MCF 10A (cell line): Measurements from ENCODE around the gene KCNA3. TPM values are rescaled to one million over a fixed set of nuclear protein-coding genes. Genes with fewer than 3 reads are reported as not detected.

Source experiments
- BruUV-seq: library from RNA; stranded (reverse); fragments of 400-500 nt; replicated peaks from 2 replicates; lab custom pipeline; 2021; lab: Mats Ljungman, UMichigan
- CTCF ChIA-PET: fragments of 300-600 bp; sonication (Branson Sonifier 250); formaldehyde crosslinking; extraction: SDS; loops from one replicate; lab custom pipeline; 2021; ENCODE audit warnings: antibody characterized with exemption, inconsistent platforms; lab: Yijun Ruan, JAX
- POLR2A ChIA-PET: fragments of 300-600, 350-650 bp; sonication (Branson Sonifier 250); formaldehyde crosslinking; extraction: SDS; loops from one replicate; lab custom pipeline; 2020; ENCODE audit warnings: antibody characterized with exemption, inconsistent platforms; lab: Yijun Ruan, JAX
- DNase-seq: peaks from one replicate; pipeline ENCODE4 v3.0.0-alpha.2; 2018; ENCODE audit not compliant: unreplicated experiment
- H3K27ac Mint-ChIP-seq: one replicate; pipeline ENCODE4 v1.8.0; 2022; ENCODE audit warnings: mild to moderate bottlenecking, low read depth, mixed read lengths; ENCODE audit not compliant: unreplicated experiment
- H3K27me3 Mint-ChIP-seq: one replicate; pipeline ENCODE4 v1.8.0; 2022; ENCODE audit warnings: mixed read lengths; ENCODE audit not compliant: insufficient read depth, unreplicated experiment
- H3K36me3 Mint-ChIP-seq: one replicate; pipeline ENCODE4 v1.8.0; 2022; ENCODE audit warnings: mild to moderate bottlenecking, moderate library complexity, mixed read lengths; ENCODE audit not compliant: insufficient read depth, unreplicated experiment
- H3K4me1 Mint-ChIP-seq: one replicate; pipeline ENCODE4 v1.8.0; 2022; ENCODE audit warnings: mixed read lengths; ENCODE audit not compliant: insufficient read depth, unreplicated experiment
- H3K4me3 Mint-ChIP-seq: one replicate; pipeline ENCODE4 v1.8.0; 2022; ENCODE audit warnings: mild to moderate bottlenecking, moderate library complexity, mixed read lengths; ENCODE audit not compliant: unreplicated experiment
- H3K9me3 Mint-ChIP-seq: one replicate; pipeline ENCODE4 v1.8.0; 2022; ENCODE audit warnings: mixed read lengths; ENCODE audit not compliant: unreplicated experiment
- CTCF ChIP-seq: fragments of 200-600 bp; IDR thresholded peaks from one replicate; pipeline ENCODE4 v1.8.0; 2022; ENCODE audit warnings: antibody characterized with exemption, mild to moderate bottlenecking; ENCODE audit not compliant: unreplicated experiment
- intact Hi-C: fragments of 100-400 bp; cut with micrococcal nuclease; formaldehyde crosslinking; loops from 2 replicates; pipeline ENCODE4 v1.14.1; 2022
- total RNA-seq: library from RNA; stranded (reverse); gene quantifications from 2 replicates; pipeline ENCODE4 v1.2.3, GENCODE V29; 2022

KCNA3 gene
- total RNA-seq, 1 experiment from 2014 or later, result not detected

DNA sequence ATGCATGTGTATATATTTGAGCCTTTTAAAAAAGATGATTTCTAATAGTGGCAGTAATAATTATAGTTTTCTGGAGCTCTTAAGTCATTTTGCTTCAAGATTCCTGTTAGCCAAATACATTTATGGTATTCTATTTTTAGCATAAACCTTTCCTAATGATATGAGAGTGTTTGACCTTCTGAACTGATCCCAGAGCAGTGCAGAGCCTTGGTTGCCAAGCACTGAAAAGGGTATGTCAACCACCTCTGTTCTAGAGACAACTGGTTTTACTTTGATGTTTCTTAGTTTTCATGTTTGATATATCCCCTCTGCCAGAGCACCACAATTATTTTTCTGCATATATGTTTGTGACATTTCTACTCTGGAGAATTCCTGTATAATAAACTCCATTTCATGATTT lies 15.1 kb upstream of the KCNA3 start:
- H3K27ac Mint-ChIP-seq, result no peak overlapping the region
- H3K4me1 Mint-ChIP-seq, result no peaks in the 10 kb centered on the region
- peaks cover 57% of the 10 kb centered on the region for H3K27me3 Mint-ChIP-seq
- CTCF ChIA-PET, result no interaction called here
- POLR2A ChIA-PET, result no interaction called here
- DNase-seq, result no peak
- TF ChIP-seq CTCF, result no peak
- intact Hi-C loops, result no loop called here
- H3K36me3 Mint-ChIP-seq, result no peaks in the 10 kb centered on the region
- no peak overlapping the region for H3K4me3 Mint-ChIP-seq
- no peaks in the 10 kb centered on the region for H3K9me3 Mint-ChIP-seq
- BruUV-seq, result no TSS peak

GRCh38 chr1:110688514-110688913 lies 13.8 kb upstream of the KCNA3 start:
- TF ChIP-seq CTCF, result no peak
- ChIA-PET CTCF (interaction anchor here (0.9 kb wide), 1 partner anchor 48 kb away, joined by 4 read pairs; no protein-coding TSS in a partner anchor), POLR2A (no interaction called here)
- Mint-ChIP-seq H3K36me3 (no peaks in the 10 kb centered on the region), H3K9me3 (no peaks in the 10 kb centered on the region), H3K27ac (no peak overlapping the region), H3K4me1 (no peaks in the 10 kb centered on the region), H3K4me3 (no peak overlapping the region), H3K27me3 (peaks cover 50% of the 10 kb centered on the region)
- intact Hi-C loops, result no loop called here
- DNase-seq, result no peak
- BruUV-seq, result no TSS peak

DNA sequence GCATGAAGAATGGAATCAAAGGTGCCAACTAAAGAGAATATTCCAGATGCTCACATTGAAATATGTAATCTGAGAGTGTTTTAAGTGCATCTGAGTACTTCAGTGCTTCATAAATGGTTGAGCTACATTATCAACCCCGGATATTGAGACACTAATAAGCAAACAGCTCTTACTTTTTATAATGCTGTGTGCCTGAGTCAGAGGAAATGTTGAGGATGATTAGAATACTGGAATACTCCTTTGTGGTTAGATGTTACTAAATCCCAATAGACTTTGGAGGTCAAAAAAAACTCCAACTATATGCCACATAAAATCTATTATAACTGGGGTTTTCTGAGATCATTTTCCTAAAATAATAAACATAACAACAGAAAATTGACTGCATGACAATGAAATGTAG lies 12.5 kb upstream of the KCNA3 start:
- BruUV-seq, result no TSS peak
- CTCF ChIA-PET, result interaction anchor here (0.6 kb wide), 1 partner anchor 23 kb away, joined by 4 read pairs; no protein-coding TSS in a partner anchor
- H3K27me3 Mint-ChIP-seq, result peaks cover 37% of the 10 kb centered on the region
- POLR2A ChIA-PET, result no interaction called here
- no peak overlapping the region for H3K27ac Mint-ChIP-seq
- H3K9me3 Mint-ChIP-seq, result no peaks in the 10 kb centered on the region
- H3K36me3 Mint-ChIP-seq, result no peaks in the 10 kb centered on the region
- H3K4me1 Mint-ChIP-seq, result no peaks in the 10 kb centered on the region
- H3K4me3 Mint-ChIP-seq, result no peak overlapping the region
- intact Hi-C loops, result no loop called here
- DNase-seq, result no peak
- no peak for TF ChIP-seq CTCF

DNA sequence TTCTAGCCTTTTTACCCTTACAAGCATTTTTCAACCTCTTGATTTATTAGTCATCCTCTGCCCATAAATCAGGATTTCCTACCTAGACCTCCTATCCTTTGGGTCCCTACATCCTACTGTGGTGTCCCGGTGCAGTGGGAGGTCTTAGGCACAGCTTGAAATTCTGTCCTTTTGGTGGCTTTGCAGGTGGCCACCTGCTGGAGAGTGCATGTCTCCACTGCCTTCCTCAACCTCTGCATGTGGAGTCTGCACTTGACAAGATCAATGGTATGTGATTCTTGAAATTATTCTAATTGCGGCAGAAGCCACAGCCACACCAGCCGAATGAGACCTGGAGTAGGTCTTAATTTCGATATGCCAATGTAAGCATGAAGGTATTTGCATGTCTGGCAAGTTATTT lies 11.4 kb upstream of the KCNA3 start:
- intact Hi-C loops, result no loop called here
- H3K27me3 Mint-ChIP-seq, result peaks cover 30% of the 10 kb centered on the region
- no peak overlapping the region for H3K4me3 Mint-ChIP-seq
- no peaks in the 10 kb centered on the region for H3K4me1 Mint-ChIP-seq
- no peaks in the 10 kb centered on the region for H3K36me3 Mint-ChIP-seq
- no peak for DNase-seq
- ChIA-PET CTCF (no interaction called here), POLR2A (no interaction called here)
- H3K9me3 Mint-ChIP-seq, result no peaks in the 10 kb centered on the region
- TF ChIP-seq CTCF, result no peak
- no peak overlapping the region for H3K27ac Mint-ChIP-seq
- BruUV-seq, result no TSS peak
